Tibial nerve (tissue), 4 donors: ENCODE data around the gene SIPA1L3.

ENCODE experiments used
- CTCF ChIP-seq, 5 experiments: fragments of 200-600 bp in 3 of 5; fragments of 450-650 bp in 2 of 5; sonication (generic) in 3 of 5; IDR thresholded peaks; one replicate each; pipeline ENCODE4 v1.5.1; 2016 to 2019; ENCODE audit warnings: antibody characterized with exemption in 5 of 5, mild to moderate bottlenecking in 3 of 5, moderate library complexity in 2 of 5
- EP300 ChIP-seq, 2 donors: sonication (generic); formaldehyde crosslinking; IDR thresholded peaks; one replicate each; pipeline ENCODE4 v1.6.1; 2017; ENCODE audit warnings: antibody characterized with exemption in 2 of 2, mild to moderate bottlenecking in 1 of 2
- POLR2A ChIP-seq, 2 donors: fragments of 450-650 bp; IDR thresholded peaks; one replicate each; pipeline ENCODE4 v1.6.1; 2017; ENCODE audit warnings: antibody characterized with exemption in 2 of 2, mild to moderate bottlenecking in 2 of 2, moderate library complexity in 2 of 2

- TF ChIP-seq CTCF (IDR thresholded peaks at IDR 0.05) (no peak), POLR2A (IDR thresholded peaks at IDR 0.05) (no peak), EP300 (IDR thresholded peaks at IDR 0.05) (no peak)
Observed at GRCh38 chr19:38175422-38175821, 268.4 kb downstream of the SIPA1L3 start.
